Uterus (tissue), 4 donors: ENCODE measurements around the gene SGCG. TPM values are rescaled to one million over a fixed set of nuclear protein-coding genes. Genes with fewer than 3 reads are reported as not detected.

Source experiments
- DNase-seq, 2 donors: peaks; one replicate each; pipeline ENCODE4 v3.0.0-alpha.2; 2019 to 2020
- H3K27ac ChIP-seq, 2 donors: fragments of 200-600 bp; sonication (generic); 1 replicate in 1 of 2; 2 replicates in 1 of 2; pipeline ENCODE4 v1.5.1; 2016 to 2018
- H3K27me3 ChIP-seq, 2 donors: fragments of 200-600 bp; sonication (generic); one replicate each; pipeline ENCODE4 v1.5.1; 2018 to 2019; ENCODE audit warnings: control low read depth in 1 of 2
- H3K36me3 ChIP-seq, 2 donors: fragments of 200-600 bp; sonication (generic); one replicate each; pipeline ENCODE4 v1.5.1; 2019; ENCODE audit warnings: control low read depth in 1 of 2
- H3K4me1 ChIP-seq, 2 donors: fragments of 200-600 bp; sonication (generic); one replicate each; pipeline ENCODE4 v1.5.1; 2018 to 2019; ENCODE audit warnings: control low read depth in 1 of 2
- H3K4me3 ChIP-seq, 2 donors: fragments of 200-600 bp; sonication (generic); 1 replicate in 1 of 2; 2 replicates in 1 of 2; pipeline ENCODE4 v1.5.1; 2018 to 2019; ENCODE audit warnings: mild to moderate bottlenecking in 1 of 2
- H3K9me3 ChIP-seq, 2 donors: fragments of 200-600 bp; sonication (generic); one replicate each; pipeline ENCODE4 v1.5.1; 2019; ENCODE audit warnings: control low read depth in 1 of 2
- CTCF ChIP-seq, 4 experiments: fragments of 200-600 bp in 2 of 4; fragments of 450-650 bp in 2 of 4; sonication (generic) in 2 of 4; IDR thresholded peaks; one replicate each; pipeline ENCODE4 v1.5.1; 2016 to 2019; ENCODE audit warnings: antibody characterized with exemption in 4 of 4, mild to moderate bottlenecking in 2 of 4, moderate library complexity in 1 of 4
- POLR2A ChIP-seq, 2 donors: fragments of 450-650 bp; IDR thresholded peaks; one replicate each; pipeline ENCODE4 v1.6.1; 2016; ENCODE audit warnings: antibody characterized with exemption in 2 of 2, mild to moderate bottlenecking in 1 of 2, moderate library complexity in 1 of 2
- intact Hi-C: fragments of 100-400 bp; cut with DNase I; formaldehyde crosslinking; loops from one replicate; pipeline ENCODE4 v1.15.1; 2023; ENCODE audit warnings: low total_unique reads
- total RNA-seq, 4 donors: library from RNA; depleted of rRNA in 3 of 4; stranded (reverse); fragments of >200 nt in 3 of 4; gene quantifications; one replicate each; pipeline versions ENCODE4 v1.1.0 to v1.2.4, GENCODE V29; 2014 to 2023
- donor health status: DM: yes; HTN: yes; CAD: no.

Gene SGCG
- total RNA-seq, 4 donors from 2014 or later: 0.88 to 2.8 TPM; not detected in 2

GRCh38 chr13:23159760-23160637 lies 20.8 kb upstream of the SGCG start:
- DNase-seq: no peak
- Histone ChIP-seq H3K9me3 (no peaks in the 10 kb centered on the region), H3K27me3 (no peaks in the 10 kb centered on the region), H3K4me1 (no peaks in the 10 kb centered on the region), H3K4me3 (peak overlapping the region in 1 of 2 donors; percentile 9), H3K27ac (no peak overlapping the region), H3K36me3 (no peaks in the 10 kb centered on the region)
- TF ChIP-seq CTCF (IDR thresholded peaks at IDR 0.05) (no peak), POLR2A (IDR thresholded peaks at IDR 0.05) (no peak)
- intact Hi-C loops: no loop called here

GRCh38 chr13:23160638-23161480 lies 19.9 kb upstream of the SGCG start:
- Histone ChIP-seq H3K4me3 (no peak overlapping the region), H3K27ac (no peak overlapping the region), H3K9me3 (no peaks in the 10 kb centered on the region), H3K27me3 (no peaks in the 10 kb centered on the region), H3K4me1 (no peaks in the 10 kb centered on the region), H3K36me3 (no peaks in the 10 kb centered on the region)
- no peak for DNase-seq
- intact Hi-C loops: no loop called here
- TF ChIP-seq POLR2A (IDR thresholded peaks at IDR 0.05): no peak

- H3K4me3 ChIP-seq: no peak overlapping the region
- no peak for DNase-seq
- intact Hi-C loops: no loop called here
These were observed 19.3 kb upstream of the SGCG start for GRCh38 chr13:23161481-23161825.

GRCh38 chr13:23175920-23176319 lies 4.9 kb upstream of the SGCG start:
- no peaks in the 10 kb centered on the region for H3K27me3 ChIP-seq
- intact Hi-C loops: no loop called here

More at GRCh38 chr13:23161481-23161825, 19.3 kb upstream of the SGCG start:
- H3K36me3 ChIP-seq: no peaks in the 10 kb centered on the region
- no peaks in the 10 kb centered on the region for H3K9me3 ChIP-seq
- H3K27ac ChIP-seq: no peak overlapping the region
- H3K27me3 ChIP-seq: no peaks in the 10 kb centered on the region
- no peak for TF ChIP-seq CTCF (IDR thresholded peaks at IDR 0.05)
- TF ChIP-seq POLR2A (IDR thresholded peaks at IDR 0.05): no peak
- H3K4me1 ChIP-seq: no peaks in the 10 kb centered on the region

GRCh38 chr13:23182142-23182541 lies 1.4 kb downstream of the SGCG start:
- Histone ChIP-seq H3K4me1 (no peaks in the 10 kb centered on the region), H3K27ac (no peak overlapping the region), H3K36me3 (no peaks in the 10 kb centered on the region), H3K4me3 (no peak overlapping the region), H3K9me3 (no peaks in the 10 kb centered on the region), H3K27me3 (no peaks in the 10 kb centered on the region)
- intact Hi-C loops: no loop called here
- DNase-seq: no peak
- TF ChIP-seq CTCF (IDR thresholded peaks at IDR 0.05) (no peak), POLR2A (IDR thresholded peaks at IDR 0.05) (no peak)

More at GRCh38 chr13:23175920-23176319, 4.9 kb upstream of the SGCG start:
- no peaks in the 10 kb centered on the region for H3K4me1 ChIP-seq
- no peak for DNase-seq
- no peak overlapping the region for H3K27ac ChIP-seq
- H3K9me3 ChIP-seq: no peaks in the 10 kb centered on the region
- TF ChIP-seq CTCF (IDR thresholded peaks at IDR 0.05) (no peak), POLR2A (IDR thresholded peaks at IDR 0.05) (no peak)
- H3K4me3 ChIP-seq: no peak overlapping the region
- no peaks in the 10 kb centered on the region for H3K36me3 ChIP-seq
